Ovary (tissue), 3 donors: ENCODE measurements around the gene KRT7.

Experiments used
- CTCF ChIP-seq, 3 donors: fragments of 450-650 bp in 2 of 3; fragments of 200-600 bp in 1 of 3; IDR thresholded peaks; one replicate each; pipeline versions ENCODE4 v1.5.1 to v1.8.0; 2016 to 2022; ENCODE audit warnings: antibody characterized with exemption in 3 of 3, mild to moderate bottlenecking in 1 of 3
- EP300 ChIP-seq: sonication (generic); formaldehyde crosslinking; IDR thresholded peaks from one replicate; pipeline ENCODE4 v1.6.1; 2017; ENCODE audit warnings: antibody characterized with exemption
- POLR2A ChIP-seq: fragments of 450-650 bp; IDR thresholded peaks from one replicate; pipeline ENCODE4 v1.6.1; 2017; ENCODE audit warnings: antibody characterized with exemption, mild to moderate bottlenecking, moderate library complexity
- donor health status: DM: no; HTN: no; CAD: no.

DNA sequence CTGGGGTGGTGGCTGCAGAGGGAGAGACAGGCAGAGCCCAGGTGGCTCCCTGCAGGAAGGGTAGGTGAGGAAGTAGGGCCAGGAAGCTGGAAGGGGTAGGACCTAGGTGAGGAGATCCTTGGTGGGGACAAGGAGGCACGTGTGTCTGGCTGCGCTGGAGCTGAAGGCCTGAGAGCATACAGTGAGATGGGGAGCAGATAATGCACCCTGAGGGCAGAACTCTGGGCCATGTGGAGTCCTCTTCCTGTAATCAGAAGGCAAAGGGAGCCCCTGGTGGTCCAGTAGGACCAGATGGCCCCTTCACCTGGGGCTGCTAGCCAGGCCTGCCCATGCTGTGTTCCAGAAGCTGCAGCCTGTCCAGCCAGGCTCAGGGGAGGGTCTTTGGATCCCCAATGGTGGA lies 25.9 kb upstream of the KRT7 start:
- TF ChIP-seq POLR2A (no peak), CTCF (IDR thresholded peaks at IDR 0.05) (no peak), EP300 (no peak)
